SK-N-SH (cell line): ENCODE results near the gene CDS2. TPM values are rescaled to one million over a fixed set of nuclear protein-coding genes. Genes with fewer than 3 reads are reported as not detected.

ENCODE experiments used
- CTCF ChIA-PET: fragments of 300-600, 350-600 bp; formaldehyde crosslinking; extraction: SDS; loops from one replicate; lab custom pipeline; 2021; lab: Yijun Ruan, JAX
- POLR2A ChIA-PET: fragments of 350-600 bp; sonication (Branson Sonifier 250); formaldehyde crosslinking; extraction: SDS; loops from one replicate; lab custom pipeline; 2020; ENCODE audit warnings: antibody characterized with exemption, inconsistent platforms; lab: Yijun Ruan, JAX
- DNase-seq: peaks from one replicate; pipeline ENCODE4 v3.0.0; 2012
- H2AFZ ChIP-seq: fragments of 200-600 bp; sonication (generic); 2 replicates; pipeline ENCODE4 v1.8.1; 2016; ENCODE audit warnings: antibody characterized with exemption, mild to moderate bottlenecking, low read depth
- H3F3A ChIP-seq: fragments of 200-600 bp; sonication (generic); replicated peaks from 2 replicates; pipeline ENCODE3; 2016; ENCODE audit warnings: antibody characterized with exemption, mild to moderate bottlenecking; ENCODE audit not compliant: insufficient read depth
- H3K27ac ChIP-seq, 2 experiments: fragments of 200-500 bp in 1 of 2; fragments of 200-600 bp in 1 of 2; sonication (Bioruptor generic) in 1 of 2; sonication (generic), shearing (Covaris generic) in 1 of 2; 2 replicates each; pipeline versions ENCODE4 v1.5.1 to v1.6.1; 2014 to 2016; ENCODE audit warnings: low read depth in 2 of 2, inconsistent platforms in 1 of 2, low read length in 1 of 2, mild to moderate bottlenecking in 1 of 2, mixed read lengths in 1 of 2
- H3K27me3 ChIP-seq: fragments of 200-600 bp; sonication (generic), shearing (Covaris generic); 2 replicates; pipeline ENCODE4 v1.6.1; 2016; ENCODE audit warnings: mixed run types; ENCODE audit not compliant: insufficient read depth
- H3K36me3 ChIP-seq, 2 experiments: fragments of 200-500 bp in 1 of 2; fragments of 200-600 bp in 1 of 2; sonication (Bioruptor generic) in 1 of 2; sonication (generic) in 1 of 2; replicated peaks in 1 of 2; 2 replicates each; pipeline versions ENCODE3 to v1.5.1; 2014 to 2016; ENCODE audit warnings: low read length in 1 of 2, mild to moderate bottlenecking in 1 of 2; ENCODE audit not compliant: insufficient read depth in 2 of 2, control insufficient read depth in 1 of 2
- H3K4me1 ChIP-seq, 2 experiments: fragments of 200-500 bp in 1 of 2; fragments of 200-600 bp in 1 of 2; sonication (Bioruptor generic) in 1 of 2; sonication (generic), shearing (Covaris generic) in 1 of 2; 2 replicates each; pipeline versions ENCODE4 v1.5.1 to v1.6.1; 2014 to 2016; ENCODE audit warnings: low read depth in 1 of 2, low read length in 1 of 2, mixed run types in 1 of 2; ENCODE audit not compliant: insufficient read depth in 2 of 2, control insufficient read depth in 1 of 2
- H3K4me2 ChIP-seq: fragments of 200-600 bp; sonication (generic), shearing (Covaris generic); 2 replicates; pipeline ENCODE4 v1.6.1; 2017; ENCODE audit warnings: mixed run types
- H3K4me3 ChIP-seq, 2 experiments: fragments of 200-500 bp in 1 of 2; fragments of 200-600 bp in 1 of 2; sonication (Bioruptor generic) in 1 of 2; sonication (generic), shearing (Covaris generic) in 1 of 2; 2 replicates each; pipeline versions ENCODE4 v1.5.1 to v1.8.1; 2014 to 2016; ENCODE audit warnings: low read depth in 2 of 2, inconsistent platforms in 1 of 2, low read length in 1 of 2, mild to moderate bottlenecking in 1 of 2, mixed read lengths in 1 of 2, moderate library complexity in 1 of 2
- H3K79me2 ChIP-seq: fragments of 200-600 bp; sonication (generic); 2 replicates; pipeline ENCODE4 v1.8.1; 2017; ENCODE audit warnings: mild to moderate bottlenecking; ENCODE audit not compliant: insufficient read depth
- H3K9ac ChIP-seq: fragments of 200-600 bp; sonication (generic); 2 replicates; pipeline ENCODE4 v1.6.1; 2017; ENCODE audit warnings: mixed run types
- H3K9me2 ChIP-seq: fragments of 200-600 bp; sonication (generic); 2 replicates; pipeline ENCODE4 v1.6.1; 2017; ENCODE audit warnings: mixed run types
- H3K9me3 ChIP-seq: fragments of 200-600 bp; sonication (generic); 2 replicates; pipeline ENCODE4 v1.6.1; 2017; ENCODE audit warnings: mixed run types, mild to moderate bottlenecking, moderate library complexity
- H4K20me1 ChIP-seq: fragments of 200-600 bp; sonication (generic); 2 replicates; pipeline ENCODE4 v1.6.1; 2017; ENCODE audit warnings: mild to moderate bottlenecking, mixed run types; ENCODE audit not compliant: insufficient read depth
- CHD2 ChIP-seq: fragments of 150-350 bp; IDR thresholded peaks from 2 replicates; pipeline ENCODE4 v1.6.1; 2018; ENCODE audit warnings: low read length; ENCODE audit not compliant: partially characterized antibody
- CTCF ChIP-seq: fragments of 200-600 bp; sonication (generic); IDR thresholded peaks from 2 replicates; pipeline ENCODE4 v1.6.1; 2017; ENCODE audit warnings: antibody characterized with exemption, mild to moderate bottlenecking, moderate library complexity
- EP300 ChIP-seq, 2 experiments: IDR thresholded peaks; 2 replicates each; pipeline versions ENCODE4 v1.4.0 to v1.6.1; 2012; ENCODE audit warnings: borderline replicate concordance in 1 of 2, low read depth in 1 of 2, low read length in 1 of 2
- EZH2phosphoT487 ChIP-seq: fragments of 200-600 bp; sonication (generic); IDR thresholded peaks from 2 replicates; pipeline ENCODE4 v1.6.1; 2017; ENCODE audit warnings: low read depth, mixed run types, mild to moderate bottlenecking, antibody characterized with exemption, moderate library complexity, borderline replicate concordance
- FOXM1 ChIP-seq: IDR thresholded peaks from 2 replicates; pipeline ENCODE4 v1.4.0; 2012; ENCODE audit warnings: low read depth, mild to moderate bottlenecking
- GABPA ChIP-seq: IDR thresholded peaks from 2 replicates; pipeline ENCODE4 v1.4.0; 2012; ENCODE audit warnings: low read depth, mild to moderate bottlenecking
- JUND ChIP-seq: IDR thresholded peaks from 2 replicates; pipeline ENCODE4 v1.4.0; 2012
- MEF2A ChIP-seq: IDR thresholded peaks from 2 replicates; pipeline ENCODE4 v1.4.0; 2012; ENCODE audit warnings: low read depth, borderline replicate concordance
- MXI1 ChIP-seq: IDR thresholded peaks from 2 replicates; pipeline ENCODE4 v1.6.1; 2012; ENCODE audit warnings: mild to moderate bottlenecking, low read depth, low read length, improper control_type of control experiment
- NRF1 ChIP-seq: IDR thresholded peaks from 2 replicates; pipeline ENCODE4 v1.6.1; 2012; ENCODE audit warnings: low read depth, mild to moderate bottlenecking, low read length
- POLR2AphosphoS5 ChIP-seq: IDR thresholded peaks from 2 replicates; pipeline ENCODE4 v1.6.1; 2012; ENCODE audit warnings: low read depth, low read length
- RAD21 ChIP-seq: IDR thresholded peaks from 2 replicates; pipeline ENCODE4 v1.6.1; 2012; ENCODE audit warnings: mild to moderate bottlenecking, low read length
- REST ChIP-seq: IDR thresholded peaks from 2 replicates; pipeline ENCODE4 v1.6.1; 2012; ENCODE audit warnings: mild to moderate bottlenecking, low read depth, low read length, moderate library complexity
- RFX5 ChIP-seq: IDR thresholded peaks from 2 replicates; pipeline ENCODE4 v1.6.1; 2012; ENCODE audit warnings: mild to moderate bottlenecking, improper control_type of control experiment, low read length
- RXRA ChIP-seq: IDR thresholded peaks from 2 replicates; pipeline ENCODE4 v1.4.0; 2012; ENCODE audit warnings: low read depth, mild to moderate bottlenecking, borderline replicate concordance
- SMC3 ChIP-seq: IDR thresholded peaks from 2 replicates; pipeline ENCODE4 v1.6.1; 2012; ENCODE audit warnings: low read depth, low read length, improper control_type of control experiment
- TAF1 ChIP-seq: IDR thresholded peaks from 2 replicates; pipeline ENCODE4 v1.6.1; 2012; ENCODE audit warnings: low read depth, mild to moderate bottlenecking, low read length, moderate library complexity, borderline replicate concordance
- TCF12 ChIP-seq: IDR thresholded peaks from 2 replicates; pipeline ENCODE4 v1.4.0; 2012
- TEAD4 ChIP-seq: IDR thresholded peaks from 2 replicates; pipeline ENCODE4 v1.4.0; 2012; ENCODE audit warnings: mild to moderate bottlenecking, borderline replicate concordance; ENCODE audit not compliant: insufficient read depth
- USF1 ChIP-seq: IDR thresholded peaks from 2 replicates; pipeline ENCODE4 v1.4.0; 2012; ENCODE audit warnings: low read depth, borderline replicate concordance
- USF2 ChIP-seq: fragments of 150-350 bp; IDR thresholded peaks from 2 replicates; pipeline ENCODE4 v1.6.1; 2017; ENCODE audit warnings: antibody characterized with exemption, low read length, low read depth, borderline replicate concordance
- YY1 ChIP-seq: IDR thresholded peaks from 2 replicates; pipeline ENCODE4 v1.4.0; 2012; ENCODE audit warnings: low read depth, mild to moderate bottlenecking
- ZBTB33 ChIP-seq: IDR thresholded peaks from 2 replicates; pipeline ENCODE4 v1.4.0; 2012; ENCODE audit warnings: low read depth, borderline replicate concordance
- WGBS: methylation state at CpG from one replicate; pipeline ENCODE4 v1.1.6; 2017; ENCODE audit warnings: low lambda C conversion rate; 5-methylcytosine and 5-hydroxymethylcytosine counted together
- polyA plus RNA-seq, 3 experiments: library from polyadenylated mRNA; depleted of rRNA; stranded (reverse); fragments of >200 nt; gene quantifications; 2 replicates each; pipeline ENCODE4 v1.2.3, GENCODE V29; 2012

Gene CDS2
- polyA plus RNA-seq (2012; rRNA removed) = 13.9 and 22.7 TPM in 2 replicates
- polyA plus RNA-seq (2012; cell fraction: cytosol; rRNA removed) = 19.9 and 22.1 TPM in 2 replicates
- polyA plus RNA-seq (2012; cell fraction: nucleus; rRNA removed) = 6.1 and 12.3 TPM in 2 replicates

GRCh38 chr20:5126512-5127203 is at the start of gene CDS2:
Gene CDS2 (plus strand): TSS chr20:5127008. CDS start chr20:5127093, 85 bp downstream.
- DNase-seq = peak; percentile 99
- H3K4me2 ChIP-seq = peak within 1 kb of the TSS; percentile 74
- H2AFZ ChIP-seq = peak within 1 kb of the TSS; percentile 92
- CTCF ChIA-PET = interaction anchor here (0.5 to 4.8 kb wide), 31 partner anchors 11 to 1042 kb away, joined by 3 to 115 read pairs (median 4); partner anchors contain the start of gene PROKR2
- H3F3A ChIP-seq = peaks cover 3% of the 10 kb centered on the region
- H3K27ac ChIP-seq = peak within 1 kb of the TSS; percentile 70 to 83
- no peaks in the 10 kb centered on the region for H3K36me3 ChIP-seq
- peak within 1 kb of the TSS; percentile 83 for H3K9ac ChIP-seq
- H4K20me1 ChIP-seq = peaks cover 8% of the 10 kb centered on the region; the same call in 1 of the 2 replicates
- no peaks in the 10 kb centered on the region for H3K9me3 ChIP-seq
- POLR2A ChIA-PET = interaction anchor here (0.7 to 2.1 kb wide), 5 partner anchors 9 to 1688 kb away, joined by 3 to 11 read pairs (median 3); partner anchors contain the start of gene SHLD1
- H3K4me3 ChIP-seq = peak within 1 kb of the TSS; percentile 78 to 79
- no peaks in the 10 kb centered on the region for H3K27me3 ChIP-seq
- 0% methylated on average over 18 of the region's 78 CpGs for WGBS
- peaks cover 46% of the 10 kb centered on the region for H3K79me2 ChIP-seq
- H3K4me1 ChIP-seq = peaks cover 4 to 7% of the 10 kb centered on the region in 2 experiments; a peak in 1 of 4 replicates
- no peaks in the 10 kb centered on the region for H3K9me2 ChIP-seq
- TF ChIP-seq SMC3 = peak; percentile 72
- no peak for TF ChIP-seq TEAD4
- TF ChIP-seq ZBTB33 = no peak
- peak; percentile 39; the same call in 1 of the 2 replicates for TF ChIP-seq RXRA
- no peak for TF ChIP-seq CHD2
- peak; percentile 64 for TF ChIP-seq CTCF
- peak; percentile 69; the same call in 1 of the 2 replicates for TF ChIP-seq POLR2AphosphoS5
- no peak for TF ChIP-seq GABPA
- TF ChIP-seq MXI1 = peak; percentile 73
- TF ChIP-seq EZH2phosphoT487 = no peak
- peak; percentile 80 for TF ChIP-seq RFX5
- TF ChIP-seq MEF2A = no peak
- no peak for TF ChIP-seq TCF12
- TF ChIP-seq USF1 = no peak
- TF ChIP-seq REST = no peak
- no peak for TF ChIP-seq JUND
- TF ChIP-seq USF2 = no peak
- no peak for TF ChIP-seq EP300 (IDR thresholded peaks at IDR 0.05; ENCODE audit: borderline replicate concordance in 1 of 2, low read depth in 1 of 2, low read length in 1 of 2)
- TF ChIP-seq TAF1 = peak; percentile 54; the same call in 1 of the 2 replicates
- TF ChIP-seq NRF1 = peak; percentile 81
- TF ChIP-seq RAD21 = peak; percentile 71
- TF ChIP-seq FOXM1 = no peak
- TF ChIP-seq YY1 = no peak
